Measurements from ENCODE around the gene TTC31.
"Not testable (repeated sequence)": the region's sequence is repeated elsewhere in the genome, so short reads cannot be mapped to it uniquely, and the experiment has no call there.

TTC31 gene

GRCh38 chr2:74482801-74483674, at the start of gene TTC31, which contains the start of gene CCDC142:
TSS of gene TTC31 (plus strand) at chr2:74483081. CDS start at chr2:74483096, 15 bp downstream.
TSS of gene CCDC142 (minus strand) at chr2:74482998. CDS start at chr2:74482837, 161 bp downstream.
- peak; percentile 88 for DNase-seq

GRCh38 chr2:74436111-74436805, 46.6 kb upstream of the TTC31 start:
- no peak for DNase-seq

- DNase-seq, result no peak
These were observed 45.8 kb upstream of the TTC31 start for GRCh38 chr2:74436848-74437695.

GRCh38 chr2:74438248-74438647, 44.6 kb upstream of the TTC31 start:
- DNase-seq, result no peak

DNA sequence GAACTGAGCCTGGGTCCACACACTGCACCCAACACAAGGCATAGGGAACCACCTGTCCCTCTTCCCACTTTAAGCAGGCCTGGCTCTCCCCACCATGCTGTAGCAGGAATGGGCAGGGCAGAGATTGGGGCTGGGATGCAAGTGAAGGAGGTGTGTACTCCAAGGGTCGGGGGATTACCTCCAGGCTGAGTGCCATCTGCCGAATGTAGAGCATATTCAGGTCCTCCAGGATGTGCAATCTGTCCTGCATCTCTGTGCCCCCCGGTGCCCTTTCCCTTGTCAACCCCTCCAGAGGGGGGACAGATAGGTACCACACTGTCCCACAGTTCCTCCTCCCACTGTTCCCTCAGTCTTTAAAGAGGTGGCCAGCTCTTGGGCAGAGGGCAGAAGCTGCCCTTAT, 43.5 kb upstream of the TTC31 start:
- no peak for DNase-seq

GRCh38 chr2:74439803-74440377, 43.0 kb upstream of the TTC31 start:
- no peak for DNase-seq

- no peak for DNase-seq
These were observed 42.3 kb upstream of the TTC31 start for GRCh38 chr2:74440378-74441169.

DNA sequence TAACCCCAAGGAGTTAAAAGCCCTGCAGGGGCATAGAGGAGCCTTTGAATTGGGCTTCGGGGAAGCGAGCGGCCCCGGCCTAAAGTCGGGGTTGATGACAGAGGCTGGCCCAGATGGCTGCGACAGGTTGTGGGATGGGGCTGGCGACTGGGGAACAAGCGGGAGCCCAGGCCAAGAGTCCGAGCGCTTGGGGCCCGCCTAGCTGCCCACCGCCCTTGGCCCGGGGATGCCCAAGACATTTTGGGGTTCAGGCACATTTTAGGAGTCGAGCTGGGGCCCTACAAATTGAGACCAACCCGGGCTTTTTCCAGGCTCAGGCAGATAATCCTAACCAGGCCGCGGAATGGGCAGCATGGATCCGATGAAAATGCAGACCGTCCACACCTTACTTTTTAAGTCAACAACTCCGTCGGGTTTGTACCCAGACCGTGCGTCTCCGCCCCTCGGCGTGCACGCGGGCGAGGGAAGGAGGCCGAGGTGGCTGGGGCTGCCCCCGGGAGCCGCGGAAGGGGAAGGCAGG, 41.7 kb upstream of the TTC31 start:
- DNase-seq, result no peak

- no peak for DNase-seq
These were observed 41.0 kb upstream of the TTC31 start, which contains the start of gene RTKN for GRCh38 chr2:74441690-74442482. TSS of gene RTKN (minus strand) at chr2:74441937. CDS start at chr2:74441816, 121 bp downstream.

DNA sequence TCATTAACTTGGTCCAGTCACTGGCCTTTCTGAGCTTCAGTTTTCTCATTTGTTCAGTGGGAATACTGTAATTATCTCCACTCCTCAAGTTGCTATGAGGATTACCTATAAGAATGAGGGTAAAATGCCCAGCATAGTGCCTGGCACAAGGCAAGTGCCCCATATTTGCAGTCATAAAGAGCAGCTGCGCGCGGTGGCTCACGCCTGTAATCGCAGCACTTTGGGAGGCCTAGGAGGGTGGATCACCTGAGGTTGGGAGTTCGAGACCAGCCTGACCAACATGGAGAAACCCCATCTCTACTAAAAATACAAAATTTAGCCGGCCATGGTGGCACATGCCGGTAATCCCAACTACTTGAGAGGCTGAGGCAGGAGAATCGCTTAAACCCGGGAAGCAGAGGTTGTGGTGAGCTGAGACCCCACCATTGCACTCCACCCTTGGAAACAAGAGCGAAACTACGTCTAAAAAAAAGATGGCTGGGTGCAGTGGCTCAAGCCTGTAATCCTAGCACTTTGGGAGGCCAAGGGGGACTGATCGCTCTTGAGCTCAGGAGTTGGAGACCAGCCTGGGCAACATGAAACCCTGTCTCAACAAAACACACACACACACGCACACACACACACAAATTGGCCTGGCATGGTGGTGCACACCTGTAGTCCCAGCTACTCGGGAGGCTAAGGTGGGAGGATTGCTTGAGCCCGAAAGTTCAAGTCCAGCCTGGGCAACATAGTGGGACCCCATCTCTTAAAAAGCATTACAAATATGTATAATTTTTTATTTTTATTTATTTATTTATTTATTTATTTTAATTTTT, 40.2 kb upstream of the TTC31 start:
- not testable (repeated sequence) for DNase-seq

DNA sequence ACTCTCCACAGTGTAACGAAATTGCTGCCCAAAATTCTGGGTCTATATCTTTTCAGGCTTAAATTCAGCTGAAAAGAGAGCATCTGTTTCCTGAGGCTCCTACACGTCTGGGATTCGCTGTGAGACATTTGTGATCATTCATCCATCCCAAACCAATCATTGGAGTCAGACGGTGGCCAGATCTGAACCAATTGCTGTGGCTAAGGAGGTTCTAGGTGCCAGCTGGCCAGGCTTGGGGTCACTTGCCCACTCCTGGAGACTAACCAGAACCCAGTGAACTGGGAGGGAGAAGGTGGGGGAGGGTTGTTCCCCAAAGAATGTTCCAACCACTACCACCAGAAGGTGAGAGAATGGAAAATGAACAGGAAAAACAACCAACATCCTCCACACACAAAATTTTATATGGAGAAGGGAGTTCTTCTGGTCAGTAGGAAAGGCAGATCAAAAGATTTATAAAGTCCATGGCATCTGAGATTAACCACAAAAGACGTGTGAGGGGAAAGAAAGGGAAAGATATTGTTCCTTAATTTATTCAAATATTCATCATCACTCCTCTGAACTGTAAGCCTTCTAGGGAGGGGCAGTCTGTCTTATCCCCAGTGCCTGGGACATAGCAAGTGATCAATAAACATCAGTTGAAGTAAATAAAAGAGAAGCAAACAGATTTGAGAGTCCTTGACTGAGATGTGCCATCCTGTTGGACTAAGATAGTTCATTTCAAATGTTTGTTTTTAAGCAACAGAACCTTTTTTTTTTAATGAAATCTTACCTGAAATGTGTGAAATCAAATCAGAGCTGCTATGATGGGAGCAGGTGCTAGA, 38.2 kb upstream of the TTC31 start:
- DNase-seq, result no peak

- DNase-seq, result no peak
These were observed 35.5 kb upstream of the TTC31 start for GRCh38 chr2:74447230-74447999.

DNA sequence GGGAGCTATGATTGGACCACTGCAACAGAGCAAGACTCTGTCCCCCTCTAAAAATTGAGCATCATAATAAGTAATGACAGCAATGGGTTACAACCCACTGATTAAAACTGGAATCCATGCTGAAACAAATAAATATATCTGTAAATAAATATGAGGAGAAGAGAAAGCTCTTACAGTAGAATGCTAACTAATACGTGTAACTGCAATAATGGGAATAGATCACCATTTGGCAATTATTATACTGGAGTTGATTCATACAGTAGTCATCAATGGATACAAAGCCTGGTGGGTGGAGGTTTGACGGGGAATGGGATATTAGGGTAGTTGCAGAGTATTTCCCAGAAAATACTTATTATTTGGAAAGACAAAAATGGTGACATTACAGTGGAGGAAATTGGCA, 34.1 kb upstream of the TTC31 start:
- DNase-seq, result no peak

GRCh38 chr2:74450570-74451190, 32.2 kb upstream of the TTC31 start:
- no peak for DNase-seq

DNA sequence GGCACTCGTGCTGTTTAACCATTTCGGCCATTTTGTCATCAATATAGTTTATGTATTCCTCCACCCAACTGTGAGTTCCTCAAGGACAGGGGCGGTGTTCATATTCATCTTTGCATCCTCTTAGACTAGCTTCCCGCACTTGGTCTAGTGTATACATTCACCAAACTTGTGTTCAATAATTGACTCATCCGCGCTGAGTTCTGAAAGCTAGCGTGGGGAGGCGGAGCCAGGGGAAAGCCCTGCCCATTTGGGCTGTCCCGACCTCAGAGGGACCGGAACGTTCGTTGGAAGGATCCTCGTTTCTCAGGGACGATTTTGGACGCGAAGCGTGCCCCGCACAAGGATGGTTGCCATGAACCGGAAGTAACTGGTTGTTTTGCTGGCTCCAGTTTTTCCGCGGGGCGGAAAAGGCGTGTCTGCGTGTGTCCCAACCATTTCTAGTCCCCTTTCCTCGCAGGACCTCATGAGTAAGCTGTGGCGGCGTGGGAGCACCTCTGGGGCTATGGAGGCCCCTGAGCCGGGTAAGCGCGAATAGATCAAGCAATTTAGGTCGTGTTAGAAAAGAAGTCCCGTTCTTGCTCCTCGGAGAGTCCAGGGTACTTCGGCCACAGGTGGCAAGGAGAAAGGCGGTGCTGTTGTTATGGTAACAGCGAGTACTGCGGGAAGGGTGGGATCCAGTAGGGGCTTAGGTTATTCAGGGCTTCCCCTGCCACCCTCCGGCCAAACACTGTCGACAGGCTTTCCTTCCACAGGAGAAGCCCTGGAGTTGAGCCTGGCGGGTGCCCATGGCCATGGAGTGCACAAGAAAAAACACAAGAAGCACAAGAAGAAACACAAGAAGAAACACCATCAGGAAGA, 28.0 kb upstream of the TTC31 start, which contains the start of gene INO80B:
Gene INO80B, plus strand, starts transcription at position 434 of the 858 bp plus-strand sequence. Its CDS starts 30 bp downstream, at position 464.
- DNase-seq, result peak; percentile 98

DNA sequence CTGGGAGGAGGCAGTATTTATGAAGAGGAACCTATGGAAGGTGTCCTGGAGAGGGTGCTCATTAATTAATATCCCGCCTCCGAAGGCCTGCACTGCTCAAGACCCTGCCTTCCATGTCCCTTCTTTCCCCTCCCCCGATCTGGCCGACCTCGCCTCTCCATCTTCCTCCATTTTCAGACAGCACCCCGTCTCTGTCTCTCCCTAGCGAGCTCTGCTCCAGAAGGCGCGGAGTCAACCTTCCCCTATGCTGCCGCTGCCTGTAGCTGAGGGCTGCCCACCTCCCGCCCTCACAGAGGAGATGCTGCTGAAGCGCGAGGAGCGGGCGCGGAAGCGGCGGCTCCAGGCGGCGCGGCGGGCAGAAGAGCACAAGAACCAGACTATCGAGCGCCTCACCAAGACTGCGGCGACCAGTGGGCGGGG, 25.7 kb upstream of the TTC31 start:
- no peak for DNase-seq

Measured in activated CD4-positive, alpha-beta T cell treated with anti-CD3 and anti-CD28 coated beads for 1 hour (primary cell).